AML-193 (cell line): Measurements from ENCODE around the gene HSD17B2.
A peak's percentile ranks its signal among the peaks of the same experiment; 100 is the strongest.

Experiments
- DNase-seq, 2 experiments: peaks; one replicate each; lab custom pipeline; 2025; lab: John Stamatoyannopoulos, UW

The HSD17B2 gene

GRCh38 chr16:82019535-82019934 lies 15.5 kb upstream of the HSD17B2 start:
- DNase-seq, result no peak

- DNase-seq, result no peak
These were observed 15.0 kb upstream of the HSD17B2 start for GRCh38 chr16:82020051-82020450.

- no peak for DNase-seq
These were observed 11.8 kb upstream of the HSD17B2 start for GRCh38 chr16:82023206-82023605.

GRCh38 chr16:82024316-82024715 lies 10.7 kb upstream of the HSD17B2 start:
- DNase-seq, result no peak

- DNase-seq, result no peak
These were observed 10.2 kb upstream of the HSD17B2 start for GRCh38 chr16:82024883-82025282.

- no peak for DNase-seq
These were observed 7.4 kb upstream of the HSD17B2 start for GRCh38 chr16:82027629-82028064.

GRCh38 chr16:82031116-82032084 lies 3.7 kb upstream of the HSD17B2 start:
- peak; percentile 16 to 48 for DNase-seq

- DNase-seq, result no peak
These were observed 2.0 kb upstream of the HSD17B2 start for GRCh38 chr16:82033006-82033405.

- no peak for DNase-seq
These were observed 1.3 kb upstream of the HSD17B2 start for GRCh38 chr16:82033683-82034300.

GRCh38 chr16:82037251-82037650 lies 2.2 kb downstream of the HSD17B2 start:
- DNase-seq, result no peak

GRCh38 chr16:82037666-82038065 lies 2.6 kb downstream of the HSD17B2 start:
- no peak for DNase-seq

GRCh38 chr16:82040296-82040695 lies 5.2 kb downstream of the HSD17B2 start:
- DNase-seq, result no peak

GRCh38 chr16:82041542-82041941 lies 6.5 kb downstream of the HSD17B2 start:
- DNase-seq, result no peak

- no peak for DNase-seq
These were observed 7.1 kb downstream of the HSD17B2 start for GRCh38 chr16:82042144-82042543.

- no peak for DNase-seq
These were observed 7.8 kb downstream of the HSD17B2 start for GRCh38 chr16:82042846-82043245.

- no peak for DNase-seq
These were observed 8.9 kb downstream of the HSD17B2 start for GRCh38 chr16:82043680-82044584.

GRCh38 chr16:82044585-82044911 lies 9.5 kb downstream of the HSD17B2 start:
- no peak for DNase-seq

GRCh38 chr16:82045465-82045864 lies 10.4 kb downstream of the HSD17B2 start:
- no peak for DNase-seq

GRCh38 chr16:82046541-82046940 lies 11.5 kb downstream of the HSD17B2 start:
- DNase-seq, result no peak

- no peak for DNase-seq
These were observed 11.9 kb downstream of the HSD17B2 start for GRCh38 chr16:82046941-82047340.

- no peak for DNase-seq
These were observed 12.3 kb downstream of the HSD17B2 start for GRCh38 chr16:82047374-82047773.

- no peak for DNase-seq
These were observed 12.7 kb downstream of the HSD17B2 start for GRCh38 chr16:82047787-82048186.
